K562 (cell line): ENCODE data around the gene FRMD4A. TPM values are rescaled to one million over a fixed set of nuclear protein-coding genes. Genes with fewer than 3 reads are reported as not detected.

Experiments
- ASH1L ChIP-seq: fragments of 450-650 bp; IDR thresholded peaks from 2 replicates; pipeline ENCODE4 v1.6.1; 2018; ENCODE audit warnings: borderline replicate concordance, mild to moderate bottlenecking, low read depth; ENCODE audit not compliant: partially characterized antibody
- OTX1 ChIP-seq: fragments of 450-650 bp; formaldehyde crosslinking; IDR thresholded peaks from 2 replicates; pipeline ENCODE4 v1.4.0; 2022; ENCODE audit warnings: mild to moderate bottlenecking
- POU5F1 ChIP-seq: fragments of 150-350 bp; IDR thresholded peaks from 2 replicates; pipeline ENCODE4 v1.6.1; 2014; ENCODE audit warnings: borderline replicate concordance, low read length, low read depth, mild to moderate bottlenecking; ENCODE audit not compliant: partially characterized antibody
- ZNF277 ChIP-seq: fragments of 250-450 bp; sonication (Bioruptor Pico); IDR thresholded peaks from 2 replicates; pipeline ENCODE4 v1.8.0; 2022; ENCODE audit warnings: inconsistent platforms, mild to moderate bottlenecking, moderate library complexity, borderline replicate concordance
- ZNF699 ChIP-seq: fragments of 250-450 bp; sonication (Bioruptor Pico); IDR thresholded peaks from 2 replicates; pipeline ENCODE4 v1.8.0; 2021; ENCODE audit warnings: mild to moderate bottlenecking, moderate library complexity; ENCODE audit not compliant: insufficient replicate concordance
- polyA plus RNA-seq, 8 experiments: library from polyadenylated mRNA; depleted of rRNA in 4 of 8; stranded (reverse) in 5 of 8; unstranded in 3 of 8; fragments of >200 nt; fragmentation: Nextera tagmentation in 2 of 8; fragmentation: Illumina TruSeq in 1 of 8; extraction: Ambion mirVana in 2 of 8; extraction: Trizol in 1 of 8; gene quantifications; 2 replicates each; pipeline versions ENCODE4 v1.2.1 to v1.2.3, GENCODE V29; 2011 to 2014; ENCODE audit warnings: inconsistent platforms in 1 of 8, missing spikeins in 1 of 8
- total RNA-seq, 7 experiments: library from RNA; depleted of rRNA in 6 of 7; stranded (reverse); fragments of >200 nt in 6 of 7; fragmentation: Illumina TruSeq in 2 of 7; extraction: Trizol in 2 of 7; gene quantifications; 2 replicates each; pipeline versions ENCODE4 v1.2.1 to v1.2.3, GENCODE V29; 2011 to 2021; ENCODE audit warnings: low replicate concordance in 1 of 7
- TF ChIP-seq, protein P1 (sequence below), 2 experiments: fragments of 450-650 bp; formaldehyde crosslinking in 1 of 2; IDR thresholded peaks; 2 replicates each; pipeline versions ENCODE4 v1.4.0 to v1.6.1; 2014 to 2020; ENCODE audit warnings: mild to moderate bottlenecking in 2 of 2, borderline replicate concordance in 1 of 2, low read depth in 1 of 2

The FRMD4A gene
- total and polyA plus RNA-seq, 9 of the 15 experiments (the other 6 are each of a cell fraction or from before 2014, with no cell fraction given) = 0.80 to 5.2 (median 3.0) TPM

- TF ChIP-seq ZNF277 (CRISPR knock-in tag) (no peak), ZNF699 (CRISPR knock-in tag) (no peak), OTX1 (CRISPR knock-in tag) (no peak), POU5F1 (no peak), ASH1L (no peak)
- TF ChIP-seq, protein P1, sequence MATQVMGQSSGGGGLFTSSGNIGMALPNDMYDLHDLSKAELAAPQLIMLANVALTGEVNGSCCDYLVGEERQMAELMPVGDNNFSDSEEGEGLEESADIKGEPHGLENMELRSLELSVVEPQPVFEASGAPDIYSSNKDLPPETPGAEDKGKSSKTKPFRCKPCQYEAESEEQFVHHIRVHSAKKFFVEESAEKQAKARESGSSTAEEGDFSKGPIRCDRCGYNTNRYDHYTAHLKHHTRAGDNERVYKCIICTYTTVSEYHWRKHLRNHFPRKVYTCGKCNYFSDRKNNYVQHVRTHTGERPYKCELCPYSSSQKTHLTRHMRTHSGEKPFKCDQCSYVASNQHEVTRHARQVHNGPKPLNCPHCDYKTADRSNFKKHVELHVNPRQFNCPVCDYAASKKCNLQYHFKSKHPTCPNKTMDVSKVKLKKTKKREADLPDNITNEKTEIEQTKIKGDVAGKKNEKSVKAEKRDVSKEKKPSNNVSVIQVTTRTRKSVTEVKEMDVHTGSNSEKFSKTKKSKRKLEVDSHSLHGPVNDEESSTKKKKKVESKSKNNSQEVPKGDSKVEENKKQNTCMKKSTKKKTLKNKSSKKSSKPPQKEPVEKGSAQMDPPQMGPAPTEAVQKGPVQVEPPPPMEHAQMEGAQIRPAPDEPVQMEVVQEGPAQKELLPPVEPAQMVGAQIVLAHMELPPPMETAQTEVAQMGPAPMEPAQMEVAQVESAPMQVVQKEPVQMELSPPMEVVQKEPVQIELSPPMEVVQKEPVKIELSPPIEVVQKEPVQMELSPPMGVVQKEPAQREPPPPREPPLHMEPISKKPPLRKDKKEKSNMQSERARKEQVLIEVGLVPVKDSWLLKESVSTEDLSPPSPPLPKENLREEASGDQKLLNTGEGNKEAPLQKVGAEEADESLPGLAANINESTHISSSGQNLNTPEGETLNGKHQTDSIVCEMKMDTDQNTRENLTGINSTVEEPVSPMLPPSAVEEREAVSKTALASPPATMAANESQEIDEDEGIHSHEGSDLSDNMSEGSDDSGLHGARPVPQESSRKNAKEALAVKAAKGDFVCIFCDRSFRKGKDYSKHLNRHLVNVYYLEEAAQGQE (IDR thresholded peaks at IDR 0.05; ENCODE audit: borderline replicate concordance) = no peak
- TF ChIP-seq, protein P1 (CRISPR knock-in tag; IDR thresholded peaks at IDR 0.05; ENCODE audit: low read depth) = no peak
These were observed 9.5 kb upstream of the FRMD4A start (continued) for GRCh38 chr10:14340051-14340744.
